GM23248 (cell line): ENCODE measurements around the gene RAB6B. TPM values are rescaled to one million over a fixed set of nuclear protein-coding genes. Genes with fewer than 3 reads are reported as not detected.

Source experiments
- DNase-seq: peaks from one replicate; pipeline ENCODE4 v3.0.0-alpha.2; 2015
- H2AFZ ChIP-seq: fragments of 200-600 bp; sonication (generic); 2 replicates; pipeline ENCODE4 v1.6.1; 2016; ENCODE audit warnings: antibody characterized with exemption
- H3F3A ChIP-seq: fragments of 200-600 bp; sonication (generic); 2 replicates; pipeline ENCODE4 v1.6.1; 2016; ENCODE audit warnings: mild to moderate bottlenecking, antibody characterized with exemption, mixed run types; ENCODE audit not compliant: insufficient read depth
- H3K27ac ChIP-seq: fragments of 200-600 bp; sonication (generic); 2 replicates; pipeline ENCODE4 v1.5.1; 2016; ENCODE audit warnings: mild to moderate bottlenecking
- H3K27me3 ChIP-seq: fragments of 200-600 bp; sonication (generic); replicated peaks from 2 replicates; pipeline ENCODE4 v1.6.1; 2016; ENCODE audit warnings: mild to moderate bottlenecking; ENCODE audit not compliant: insufficient read depth
- H3K36me3 ChIP-seq: fragments of 200-600 bp; sonication (generic); 2 replicates; pipeline ENCODE4 v1.6.1; 2016; ENCODE audit warnings: low read depth, mild to moderate bottlenecking
- H3K4me1 ChIP-seq: fragments of 200-600 bp; sonication (generic); 2 replicates; pipeline ENCODE4 v1.6.1; 2016; ENCODE audit warnings: mild to moderate bottlenecking; ENCODE audit not compliant: insufficient read depth
- H3K4me2 ChIP-seq: fragments of 200-600 bp; sonication (generic); one replicate; pipeline ENCODE4 v1.6.1; 2016; ENCODE audit warnings: mild to moderate bottlenecking; ENCODE audit not compliant: unreplicated experiment
- H3K4me3 ChIP-seq: fragments of 200-600 bp; sonication (generic); 2 replicates; pipeline ENCODE4 v1.5.1; 2016; ENCODE audit warnings: mild to moderate bottlenecking
- H3K79me2 ChIP-seq: fragments of 200-600 bp; sonication (generic); 2 replicates; pipeline ENCODE4 v1.6.1; 2016; ENCODE audit warnings: mild to moderate bottlenecking; ENCODE audit not compliant: insufficient read depth
- H3K9ac ChIP-seq: fragments of 200-600 bp; sonication (generic); 2 replicates; pipeline ENCODE4 v1.6.1; 2016; ENCODE audit warnings: mild to moderate bottlenecking
- H3K9me2 ChIP-seq: fragments of 200-600 bp; sonication (generic); 2 replicates; pipeline ENCODE4 v1.6.1; 2016; ENCODE audit warnings: mixed run types, mild to moderate bottlenecking, moderate library complexity; ENCODE audit not compliant: insufficient read depth
- H3K9me3 ChIP-seq: fragments of 200-600 bp; sonication (generic); one replicate; pipeline ENCODE4 v1.6.1; 2017; ENCODE audit warnings: low read depth
- H4K20me1 ChIP-seq: fragments of 200-600 bp; sonication (generic); 2 replicates; pipeline ENCODE4 v1.6.0; 2016; ENCODE audit not compliant: insufficient read depth
- EZH2 ChIP-seq: fragments of 200-600 bp; sonication (generic); IDR thresholded peaks from 2 replicates; pipeline ENCODE4 v1.6.1; 2018; ENCODE audit warnings: antibody characterized with exemption, mild to moderate bottlenecking; ENCODE audit not compliant: insufficient read depth, poor library complexity, severe bottlenecking
- EZH2phosphoT487 ChIP-seq: fragments of 200-600 bp; sonication (generic); IDR thresholded peaks from 2 replicates; pipeline ENCODE4 v1.6.1; 2018; ENCODE audit warnings: antibody characterized with exemption, moderate library complexity, mild to moderate bottlenecking, low read depth; ENCODE audit not compliant: insufficient read depth
- WGBS, 2 experiments: methylation state at CpG; one replicate each; pipeline ENCODE4 v1.1.6; 2015 to 2017; ENCODE audit warnings: low lambda C conversion rate in 2 of 2, low coverage in 1 of 2; ENCODE audit errors: missing lambda C conversion rate in 2 of 2; 5-methylcytosine and 5-hydroxymethylcytosine counted together
- in situ Hi-C: fragments of 300-500 bp; cut with MboI; formaldehyde crosslinking; loops from 2 replicates; pipeline ENCODE4 v1.15.0; 2020
- polyA plus RNA-seq: library from polyadenylated mRNA; unstranded; fragments of >200 nt; fragmentation: Nextera tagmentation; extraction: Ambion mirVana; gene quantifications from 2 replicates; pipeline ENCODE4 v1.2.1, GENCODE V29; 2016
- total RNA-seq: library from RNA; depleted of rRNA; stranded (reverse); fragments of >200 nt; shearing (Covaris generic); gene quantifications from 2 replicates; pipeline ENCODE4 v1.2.3, GENCODE V29; 2014

The RAB6B gene
- total and polyA plus RNA-seq, 2 experiments from 2014 or later: 0.59 to 0.76 TPM

DNA sequence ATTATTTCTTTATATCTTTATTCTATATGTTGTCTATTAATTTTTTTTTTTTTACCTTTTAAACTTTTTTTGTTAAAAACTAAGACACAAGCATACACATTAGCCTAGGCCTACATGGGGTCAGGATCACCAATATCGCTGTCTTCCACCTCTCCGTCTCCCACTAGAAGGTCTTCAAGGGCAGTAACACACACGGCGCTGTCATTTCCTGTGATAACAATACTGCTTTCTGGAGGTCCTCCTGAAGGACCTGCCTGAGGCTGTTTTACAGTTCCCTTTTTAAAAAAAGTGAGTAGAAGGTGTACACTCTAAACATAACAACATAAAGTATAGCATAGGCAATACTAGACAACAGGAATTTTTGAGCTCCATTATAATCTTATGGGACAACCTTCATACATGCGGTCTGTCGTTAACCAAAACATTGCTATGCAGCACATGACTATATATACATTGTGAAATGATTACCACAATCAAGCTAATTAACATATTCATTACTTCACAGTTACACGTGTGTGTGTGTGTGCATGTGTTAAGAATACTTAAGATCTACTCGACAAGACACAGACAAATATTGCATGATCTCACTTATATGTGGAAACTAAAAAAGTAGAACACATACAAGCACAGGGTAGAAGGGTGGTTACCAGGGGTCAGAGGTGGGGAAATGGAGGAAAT, 20.8 kb downstream of the RAB6B start:
- Histone ChIP-seq H4K20me1 (no peaks in the 10 kb centered on the region), H3F3A (no peaks in the 10 kb centered on the region), H3K9ac (no peak overlapping the region), H2AFZ (no peak overlapping the region), H3K27me3 (no peaks in the 10 kb centered on the region), H3K4me2 (no peak overlapping the region), H3K27ac (no peak overlapping the region), H3K4me3 (no peak overlapping the region), H3K9me2 (no peaks in the 10 kb centered on the region), H3K9me3 (no peaks in the 10 kb centered on the region), H3K36me3 (no peaks in the 10 kb centered on the region), H3K79me2 (no peaks in the 10 kb centered on the region), H3K4me1 (no peaks in the 10 kb centered on the region)
- WGBS, 2 experiments: 75 to 83% methylated on average over 8 of the region's 8 CpGs
- in situ Hi-C loops: no loop called here
- DNase-seq: no peak
- TF ChIP-seq EZH2phosphoT487 (no peak), EZH2 (no peak)

GRCh38 chr3:133874344-133874743, 21.3 kb downstream of the RAB6B start:
- Histone ChIP-seq H3K9ac (no peak overlapping the region), H3K27me3 (no peaks in the 10 kb centered on the region), H3F3A (no peaks in the 10 kb centered on the region), H4K20me1 (no peaks in the 10 kb centered on the region), H3K9me2 (no peaks in the 10 kb centered on the region), H3K4me3 (no peak overlapping the region), H3K79me2 (no peaks in the 10 kb centered on the region), H2AFZ (no peak overlapping the region), H3K4me2 (no peak overlapping the region), H3K4me1 (no peaks in the 10 kb centered on the region), H3K27ac (no peak overlapping the region), H3K36me3 (no peaks in the 10 kb centered on the region), H3K9me3 (no peaks in the 10 kb centered on the region)
- in situ Hi-C loops: no loop called here
- peak; percentile 32 for DNase-seq
- TF ChIP-seq EZH2phosphoT487 (no peak), EZH2 (no peak)
- 0 to 4% methylated on average over 1 of the region's 1 CpG for WGBS, 2 experiments

DNA sequence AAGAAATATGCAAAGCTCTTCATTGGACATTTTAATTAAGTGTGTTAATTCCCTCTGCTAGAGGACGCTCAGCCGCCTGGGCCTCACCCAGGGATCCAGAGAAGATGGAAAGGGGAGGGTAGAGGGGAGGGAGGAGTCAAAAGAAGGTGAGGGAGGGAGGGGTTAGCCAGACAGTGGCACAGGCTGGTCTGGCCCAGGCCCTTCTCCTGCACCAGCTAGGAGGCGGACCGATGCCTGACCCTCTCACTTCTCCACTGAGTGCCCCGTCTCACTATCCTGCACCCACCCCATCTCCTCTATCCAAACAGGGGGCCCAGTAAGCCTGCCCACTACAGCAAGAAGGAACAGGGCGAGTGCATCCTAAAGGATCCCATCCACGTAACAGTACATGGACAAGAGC, 22.9 kb downstream of the RAB6B start:
- Histone ChIP-seq H3K9me3 (no peaks in the 10 kb centered on the region), H3K9ac (no peak overlapping the region), H3K79me2 (no peaks in the 10 kb centered on the region), H3K4me3 (no peak overlapping the region), H3K27me3 (no peaks in the 10 kb centered on the region), H4K20me1 (no peaks in the 10 kb centered on the region), H3K4me1 (no peaks in the 10 kb centered on the region), H2AFZ (no peak overlapping the region), H3F3A (no peaks in the 10 kb centered on the region), H3K27ac (no peak overlapping the region), H3K4me2 (no peak overlapping the region), H3K9me2 (no peaks in the 10 kb centered on the region), H3K36me3 (no peaks in the 10 kb centered on the region)
- in situ Hi-C loops: no loop called here
- TF ChIP-seq EZH2phosphoT487 (no peak), EZH2 (no peak)
- DNase-seq: no peak
- 88 to 91% methylated on average over 7 of the region's 7 CpGs for WGBS, 2 experiments

DNA sequence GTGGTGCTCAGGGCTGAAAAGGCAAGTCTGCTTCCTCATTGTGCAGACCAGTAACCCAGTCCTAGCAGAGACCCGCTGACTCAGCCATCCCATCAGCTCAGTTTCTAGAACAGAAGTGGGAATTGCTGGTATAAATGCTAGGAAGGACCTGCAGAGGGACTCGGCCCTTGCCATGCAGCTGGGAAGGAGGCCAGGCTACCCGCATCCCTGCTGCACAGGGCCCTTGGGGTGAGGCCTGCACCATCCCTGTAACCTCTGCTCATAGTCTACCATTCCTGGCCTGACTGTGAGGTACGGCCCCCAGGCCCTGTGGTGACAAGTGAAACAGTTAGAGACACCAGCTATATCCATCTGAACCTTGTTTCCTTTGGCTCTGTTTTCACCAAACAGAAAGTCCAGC, 23.5 kb downstream of the RAB6B start:
- WGBS, 2 experiments: 69 to 73% methylated on average over 4 of the region's 4 CpGs
- Histone ChIP-seq H3K79me2 (no peaks in the 10 kb centered on the region), H3F3A (no peaks in the 10 kb centered on the region), H3K36me3 (no peaks in the 10 kb centered on the region), H3K9me2 (no peaks in the 10 kb centered on the region), H3K27me3 (no peaks in the 10 kb centered on the region), H3K4me2 (no peak overlapping the region), H3K4me1 (no peaks in the 10 kb centered on the region), H4K20me1 (no peaks in the 10 kb centered on the region), H3K9ac (no peak overlapping the region), H2AFZ (no peak overlapping the region), H3K9me3 (no peaks in the 10 kb centered on the region), H3K4me3 (no peak overlapping the region), H3K27ac (no peak overlapping the region)
- no peak for TF ChIP-seq EZH2
- no peak for TF ChIP-seq EZH2phosphoT487
- DNase-seq: no peak
- in situ Hi-C loops: no loop called here
